Memory B cell (primary cell): Measurements from ENCODE around the gene PTPN9.
"Not testable (repeated sequence)": the region's sequence is repeated elsewhere in the genome, so short reads cannot be mapped to it uniquely, and the experiment has no call there.

Source experiments
- ATAC-seq: fragments of 150-1000 bp; cut with Tn5 transposase; 2 replicates; pipeline ENCODE4 v1.10.0; 2021; ENCODE audit warnings: low read depth, mild to moderate bottlenecking, moderate library complexity
- DNase-seq, 2 donors: peaks; one replicate each; pipeline ENCODE4 v3.0.0; 2022; ENCODE audit warnings: low spot score in 2 of 2
- H3K27ac Mint-ChIP-seq: one replicate; pipeline ENCODE4 v1.8.0; 2022; ENCODE audit warnings: mild to moderate bottlenecking, moderate library complexity, mixed read lengths
- H3K27me3 Mint-ChIP-seq: one replicate; pipeline ENCODE4 v1.8.0; 2022; ENCODE audit warnings: mixed read lengths
- H3K36me3 Mint-ChIP-seq: one replicate; pipeline ENCODE4 v1.8.0; 2022; ENCODE audit warnings: mild to moderate bottlenecking, mixed read lengths
- H3K4me1 Mint-ChIP-seq: one replicate; pipeline ENCODE4 v1.8.0; 2022; ENCODE audit warnings: mixed read lengths
- H3K4me3 Mint-ChIP-seq: one replicate; pipeline ENCODE4 v1.8.0; 2022; ENCODE audit warnings: mild to moderate bottlenecking, moderate library complexity, mixed read lengths
- H3K9me3 Mint-ChIP-seq: one replicate; pipeline ENCODE4 v1.8.0; 2022; ENCODE audit warnings: mixed read lengths

PTPN9 gene

DNA sequence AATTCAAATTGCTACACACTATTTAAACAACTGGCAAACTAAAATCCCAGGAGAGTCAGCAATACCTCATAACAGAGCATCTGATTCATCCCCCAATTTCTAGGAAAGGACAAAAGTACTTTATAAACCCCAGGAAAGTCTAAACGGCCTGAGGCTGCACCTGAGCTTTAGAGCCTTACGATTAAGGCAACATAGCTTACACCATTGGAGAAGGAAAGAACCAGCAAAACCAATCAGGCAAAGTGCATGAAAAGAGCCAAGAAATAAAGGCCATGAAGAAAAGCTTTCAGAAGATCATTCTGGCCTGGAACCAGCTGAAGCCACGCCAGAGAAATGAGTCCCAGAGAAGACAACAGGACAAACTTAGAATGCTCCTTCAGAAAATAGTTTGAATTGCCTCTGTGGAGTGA is 48.1 kb downstream of the PTPN9 start:
- Mint-ChIP-seq H3K9me3 (no peaks in the 10 kb centered on the region), H3K4me3 (no peak overlapping the region), H3K27ac (no peak overlapping the region), H3K27me3 (no peaks in the 10 kb centered on the region), H3K4me1 (no peaks in the 10 kb centered on the region), H3K36me3 (peaks cover 11% of the 10 kb centered on the region)
- ATAC-seq (no peak), DNase-seq (no peak)

- no peak overlapping the region for H3K27ac Mint-ChIP-seq
- peaks cover 11% of the 10 kb centered on the region for H3K36me3 Mint-ChIP-seq
- H3K9me3 Mint-ChIP-seq = no peaks in the 10 kb centered on the region
- H3K4me3 Mint-ChIP-seq = no peak overlapping the region
- ATAC-seq (no peak), DNase-seq (no peak)
- H3K4me1 Mint-ChIP-seq = no peaks in the 10 kb centered on the region
- H3K27me3 Mint-ChIP-seq = no peaks in the 10 kb centered on the region
These were observed 48.9 kb downstream of the PTPN9 start for GRCh38 chr15:75530169-75530568.

- not testable (repeated sequence) for ATAC-seq, H3K4me1 Mint-ChIP-seq, H3K4me3 Mint-ChIP-seq, H3K27me3 Mint-ChIP-seq, H3K27ac Mint-ChIP-seq, DNase-seq, H3K9me3 Mint-ChIP-seq
- peaks cover 31% of the 10 kb centered on the region for H3K36me3 Mint-ChIP-seq
These were observed 53.4 kb downstream of the PTPN9 start for GRCh38 chr15:75525756-75526155.

GRCh38 chr15:75523011-75523410 is 56.1 kb downstream of the PTPN9 start:
- H3K27me3 Mint-ChIP-seq = no peaks in the 10 kb centered on the region
- H3K9me3 Mint-ChIP-seq = no peaks in the 10 kb centered on the region
- ATAC-seq (no peak), DNase-seq (no peak)
- peaks cover 36% of the 10 kb centered on the region for H3K36me3 Mint-ChIP-seq
- H3K4me3 Mint-ChIP-seq = no peak overlapping the region
- H3K27ac Mint-ChIP-seq = no peak overlapping the region
- H3K4me1 Mint-ChIP-seq = no peaks in the 10 kb centered on the region

DNA sequence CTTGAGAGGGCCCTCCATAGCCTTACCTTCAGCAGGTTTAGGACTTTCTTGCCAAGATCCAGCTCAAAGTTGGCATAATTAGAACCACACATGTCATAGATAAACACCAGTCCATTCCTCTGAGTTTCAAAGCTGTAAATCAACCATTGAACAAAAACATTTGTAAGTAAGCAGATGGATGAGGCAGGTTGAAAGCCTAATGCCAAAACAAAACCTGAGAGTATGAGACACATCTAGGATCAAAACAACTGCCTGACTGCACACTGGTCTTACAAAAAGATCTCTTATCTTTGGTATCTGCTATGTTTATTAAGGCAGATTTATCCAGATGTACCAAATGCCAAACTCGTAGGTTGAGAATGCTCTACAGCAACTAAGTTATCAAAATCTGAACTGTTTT is 61.9 kb downstream of the PTPN9 start:
- peaks cover 27% of the 10 kb centered on the region for H3K36me3 Mint-ChIP-seq
- DNase-seq (no peak), ATAC-seq (no peak)
- H3K4me3 Mint-ChIP-seq = no peak overlapping the region
- H3K4me1 Mint-ChIP-seq = no peaks in the 10 kb centered on the region
- H3K27ac Mint-ChIP-seq = no peak overlapping the region
- no peaks in the 10 kb centered on the region for H3K9me3 Mint-ChIP-seq
- H3K27me3 Mint-ChIP-seq = no peaks in the 10 kb centered on the region

- Mint-ChIP-seq H3K4me1 (no peaks in the 10 kb centered on the region), H3K9me3 (no peaks in the 10 kb centered on the region), H3K27me3 (no peaks in the 10 kb centered on the region), H3K27ac (no peak overlapping the region), H3K4me3 (no peak overlapping the region), H3K36me3 (peaks cover 10% of the 10 kb centered on the region)
- DNase-seq (peak in 1 of 2 donors; percentile 18), ATAC-seq (no peak)
These were observed 70.1 kb downstream of the PTPN9 start for GRCh38 chr15:75508840-75509532.

- Mint-ChIP-seq H3K4me3 (no peak overlapping the region), H3K27me3 (no peaks in the 10 kb centered on the region), H3K9me3 (no peaks in the 10 kb centered on the region), H3K36me3 (peaks cover 19% of the 10 kb centered on the region), H3K4me1 (no peaks in the 10 kb centered on the region), H3K27ac (no peak overlapping the region)
- ATAC-seq (no peak), DNase-seq (no peak)
These were observed 76.8 kb downstream of the PTPN9 start for GRCh38 chr15:75502360-75502759.

- ATAC-seq (no peak), DNase-seq (no peak)
- Mint-ChIP-seq H3K4me1 (no peaks in the 10 kb centered on the region), H3K27me3 (no peaks in the 10 kb centered on the region), H3K4me3 (no peak overlapping the region), H3K36me3 (peaks cover 19% of the 10 kb centered on the region), H3K27ac (no peak overlapping the region), H3K9me3 (peaks cover 3% of the 10 kb centered on the region)
These were observed 85.4 kb downstream of the PTPN9 start for GRCh38 chr15:75493732-75494131.

DNA sequence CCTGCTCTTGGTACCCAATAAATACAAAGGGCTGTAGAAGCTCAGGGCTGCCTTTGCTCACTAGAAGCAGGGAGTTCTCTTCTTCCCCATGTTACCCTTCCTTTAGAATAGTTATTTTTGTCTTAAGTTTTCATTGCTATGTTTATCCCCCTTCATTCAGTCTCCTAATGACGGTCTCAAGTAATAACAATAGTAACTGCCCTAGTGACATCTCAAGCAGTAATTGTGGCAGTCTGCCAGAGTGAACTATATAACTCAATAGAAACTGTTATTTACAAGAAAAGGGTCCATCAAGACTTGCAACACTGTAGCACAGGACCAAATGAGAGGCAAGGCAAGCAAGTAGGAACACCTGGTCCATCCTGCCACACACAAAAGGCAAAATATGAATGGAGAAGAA is 95.2 kb downstream of the PTPN9 start:
- no peak for ATAC-seq
- H3K9me3 Mint-ChIP-seq = no peaks in the 10 kb centered on the region
- no peak for DNase-seq
- H3K4me3 Mint-ChIP-seq = no peak overlapping the region
- peaks cover 9% of the 10 kb centered on the region for H3K36me3 Mint-ChIP-seq
- no peaks in the 10 kb centered on the region for H3K27me3 Mint-ChIP-seq
- H3K27ac Mint-ChIP-seq = no peak overlapping the region
- no peaks in the 10 kb centered on the region for H3K4me1 Mint-ChIP-seq

DNA sequence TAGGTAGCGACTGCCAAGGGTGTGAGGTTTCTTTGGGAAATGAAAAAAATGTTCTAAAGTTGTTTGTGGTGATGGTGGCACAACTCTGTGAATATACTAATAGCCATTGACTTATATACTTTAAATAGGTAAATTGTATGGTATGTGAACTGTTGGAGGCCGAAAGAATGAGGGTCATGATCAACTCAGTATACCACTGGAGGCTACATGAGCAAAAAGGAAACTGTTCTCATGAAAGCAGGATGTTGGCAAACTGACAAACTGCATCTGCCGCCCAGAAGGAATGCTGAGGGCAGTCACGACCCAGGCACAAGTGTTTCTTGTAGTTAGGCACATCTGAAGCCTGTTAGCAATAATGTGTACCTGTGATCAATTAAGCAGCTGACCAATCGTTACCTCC is 95.6 kb downstream of the PTPN9 start:
- H3K36me3 Mint-ChIP-seq, H3K27ac Mint-ChIP-seq, H3K27me3 Mint-ChIP-seq, H3K9me3 Mint-ChIP-seq, H3K4me3 Mint-ChIP-seq, H3K4me1 Mint-ChIP-seq, DNase-seq, ATAC-seq: not testable (repeated sequence)

GRCh38 chr15:75483106-75483505 is 96.0 kb downstream of the PTPN9 start:
- no peak overlapping the region for H3K27ac Mint-ChIP-seq
- no peaks in the 10 kb centered on the region for H3K9me3 Mint-ChIP-seq
- DNase-seq = no peak
- ATAC-seq = no peak
- no peaks in the 10 kb centered on the region for H3K27me3 Mint-ChIP-seq
- H3K4me1 Mint-ChIP-seq = no peaks in the 10 kb centered on the region
- peaks cover 9% of the 10 kb centered on the region for H3K36me3 Mint-ChIP-seq
- H3K4me3 Mint-ChIP-seq = no peak overlapping the region

DNA sequence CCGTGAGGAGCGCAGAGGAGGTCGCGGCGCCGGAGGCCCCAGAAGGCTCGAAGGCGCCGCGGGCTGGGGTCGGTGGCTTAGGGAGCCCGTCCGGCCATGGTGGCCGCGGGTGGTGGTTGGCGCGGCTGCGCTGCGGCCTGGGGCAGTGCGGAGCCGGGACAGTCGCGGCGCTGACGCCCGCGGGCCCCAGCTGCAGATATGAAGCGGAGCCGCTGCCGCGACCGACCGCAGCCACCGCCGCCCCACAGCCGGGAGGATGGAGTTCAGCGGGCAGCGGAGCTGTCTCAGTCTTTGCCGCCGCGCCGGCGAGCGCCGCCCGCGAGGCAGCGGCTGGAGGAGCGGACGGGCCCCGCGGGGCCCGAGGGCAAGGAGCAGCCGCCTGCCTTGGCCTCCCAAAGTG is 98.7 kb downstream of the PTPN9 start:
- H3K36me3 Mint-ChIP-seq, ATAC-seq, H3K9me3 Mint-ChIP-seq, DNase-seq, H3K27me3 Mint-ChIP-seq, H3K4me3 Mint-ChIP-seq, H3K27ac Mint-ChIP-seq, H3K4me1 Mint-ChIP-seq: not testable (repeated sequence)

DNA sequence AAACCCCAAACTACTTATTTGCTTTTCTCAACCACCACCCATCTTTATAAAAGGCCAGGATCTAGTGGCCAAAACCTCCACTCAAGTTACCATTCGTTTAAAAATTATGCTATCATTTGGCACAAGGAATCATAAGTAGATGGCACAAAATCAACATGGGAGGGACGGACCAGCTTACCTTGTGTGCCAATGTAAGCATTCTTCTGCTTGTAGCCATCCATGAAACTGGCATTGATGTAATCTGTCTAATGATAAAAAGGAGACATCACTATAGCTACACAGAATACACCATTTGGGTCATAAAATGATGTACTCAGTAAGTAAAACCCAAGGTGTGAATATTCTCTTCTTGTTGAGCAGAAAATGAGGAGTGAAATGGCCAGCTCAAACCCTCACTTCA is 99.4 kb downstream of the PTPN9 start:
- no peak overlapping the region for H3K4me3 Mint-ChIP-seq
- DNase-seq = no peak
- no peaks in the 10 kb centered on the region for H3K27me3 Mint-ChIP-seq
- H3K36me3 Mint-ChIP-seq = peaks cover 11% of the 10 kb centered on the region
- ATAC-seq = no peak
- H3K4me1 Mint-ChIP-seq = no peaks in the 10 kb centered on the region
- no peaks in the 10 kb centered on the region for H3K9me3 Mint-ChIP-seq
- no peak overlapping the region for H3K27ac Mint-ChIP-seq

- H3K4me3 Mint-ChIP-seq, DNase-seq, H3K27me3 Mint-ChIP-seq, ATAC-seq, H3K4me1 Mint-ChIP-seq, H3K9me3 Mint-ChIP-seq, H3K27ac Mint-ChIP-seq: not testable (repeated sequence)
- H3K36me3 Mint-ChIP-seq = peaks cover 12% of the 10 kb centered on the region
These were observed 102.0 kb downstream of the PTPN9 start for GRCh38 chr15:75477094-75477493.

- Mint-ChIP-seq H3K36me3 (peaks cover 23% of the 10 kb centered on the region), H3K4me1 (no peaks in the 10 kb centered on the region), H3K4me3 (no peak overlapping the region), H3K27me3 (no peaks in the 10 kb centered on the region), H3K9me3 (no peaks in the 10 kb centered on the region), H3K27ac (no peak overlapping the region)
- DNase-seq = no peak
- ATAC-seq = no peak
These were observed 110.1 kb downstream of the PTPN9 start for GRCh38 chr15:75468913-75469598.
